GM21825 (cell line): ENCODE results near the gene ARF1.
A peak's percentile ranks its signal among the peaks of the same experiment; 100 is the strongest.
"Not testable (repeated sequence)": the region's sequence is repeated elsewhere in the genome, so short reads cannot be mapped to it uniquely, and the experiment has no call there.

Experiments
- ATAC-seq: cut with Tn5 transposase; IDR thresholded peaks from one replicate; pipeline ENCODE4 v1.9.1; 2021; ENCODE audit warnings: mild to moderate bottlenecking, moderate library complexity; ENCODE audit not compliant: unreplicated experiment

Gene ARF1

GRCh38 chr1:228100822-228101613 is 18.5 kb downstream of the ARF1 start:
- ATAC-seq = no peak

- ATAC-seq = no peak
Observed at GRCh38 chr1:228101614-228101993, 19.1 kb downstream of the ARF1 start.

- peak; percentile 24 for ATAC-seq
Observed at GRCh38 chr1:228101994-228102790, 19.7 kb downstream of the ARF1 start.

GRCh38 chr1:228102791-228103620 is 20.5 kb downstream of the ARF1 start, which contains the start of gene C1orf35:
Gene C1orf35 (minus strand): TSS chr1:228103325. CDS start chr1:228103227, 98 bp downstream.
- ATAC-seq = peak; percentile 60

DNA sequence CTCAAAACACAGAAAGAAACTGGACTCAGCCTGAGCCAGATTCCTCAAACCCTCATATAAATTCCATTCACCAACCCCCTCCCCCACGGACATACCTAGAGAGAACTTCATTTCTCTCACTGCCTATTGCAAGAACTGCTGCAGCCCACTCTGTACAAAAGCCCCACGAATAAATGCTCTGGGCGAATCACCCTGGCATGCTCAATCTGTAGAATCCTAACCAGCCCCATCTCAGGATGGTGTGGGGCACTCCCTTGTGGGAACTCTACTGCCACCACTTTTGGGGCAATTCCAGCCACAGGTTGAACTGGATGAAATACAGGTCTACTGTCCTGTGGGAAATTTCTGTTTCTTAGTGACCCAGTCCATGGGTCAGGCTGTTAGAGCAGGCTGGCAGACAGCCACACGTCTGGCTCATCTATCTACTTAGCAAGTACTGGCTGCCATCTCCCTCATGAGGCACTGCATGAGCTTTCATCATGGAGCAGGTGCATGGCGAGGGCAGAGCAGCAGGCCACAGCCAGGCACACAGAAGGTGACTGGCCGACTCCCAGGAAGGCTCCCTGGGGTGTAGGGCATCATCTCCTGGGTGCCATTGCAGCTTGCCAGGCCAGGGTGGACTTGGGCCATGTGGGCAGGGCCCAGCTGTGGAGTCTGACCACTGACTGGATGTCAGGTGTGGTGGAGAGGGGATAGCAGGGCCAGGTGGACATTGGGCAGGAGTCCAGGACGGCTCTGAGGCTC is 22.2 kb downstream of the ARF1 start:
- no peak for ATAC-seq

- no peak for ATAC-seq
Observed at GRCh38 chr1:228105270-228105995, 22.9 kb downstream of the ARF1 start.

GRCh38 chr1:228105996-228106799 is 23.7 kb downstream of the ARF1 start:
- no peak for ATAC-seq

- ATAC-seq = no peak
Observed at GRCh38 chr1:228106800-228107054, 24.2 kb downstream of the ARF1 start.

DNA sequence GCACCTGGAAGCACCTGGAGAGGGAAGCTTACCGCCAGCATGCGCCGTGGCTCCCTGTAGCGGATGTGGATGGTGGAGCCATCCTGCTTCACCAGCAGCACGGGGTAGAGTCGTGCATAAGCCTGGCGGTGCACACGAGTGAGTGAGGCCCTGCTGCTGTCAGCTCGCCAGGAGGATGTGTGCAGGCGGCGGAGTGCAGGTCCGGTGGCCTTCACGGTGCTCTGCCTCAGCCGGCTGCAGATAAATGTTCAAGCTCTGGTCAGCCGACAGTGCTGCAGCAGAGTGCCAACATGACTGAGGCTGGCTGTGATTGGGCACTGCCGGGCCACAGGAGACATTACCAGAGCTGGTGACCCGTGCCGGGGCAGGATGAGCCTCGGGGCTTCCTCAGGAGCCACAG is 25.1 kb downstream of the ARF1 start:
- ATAC-seq = no peak

DNA sequence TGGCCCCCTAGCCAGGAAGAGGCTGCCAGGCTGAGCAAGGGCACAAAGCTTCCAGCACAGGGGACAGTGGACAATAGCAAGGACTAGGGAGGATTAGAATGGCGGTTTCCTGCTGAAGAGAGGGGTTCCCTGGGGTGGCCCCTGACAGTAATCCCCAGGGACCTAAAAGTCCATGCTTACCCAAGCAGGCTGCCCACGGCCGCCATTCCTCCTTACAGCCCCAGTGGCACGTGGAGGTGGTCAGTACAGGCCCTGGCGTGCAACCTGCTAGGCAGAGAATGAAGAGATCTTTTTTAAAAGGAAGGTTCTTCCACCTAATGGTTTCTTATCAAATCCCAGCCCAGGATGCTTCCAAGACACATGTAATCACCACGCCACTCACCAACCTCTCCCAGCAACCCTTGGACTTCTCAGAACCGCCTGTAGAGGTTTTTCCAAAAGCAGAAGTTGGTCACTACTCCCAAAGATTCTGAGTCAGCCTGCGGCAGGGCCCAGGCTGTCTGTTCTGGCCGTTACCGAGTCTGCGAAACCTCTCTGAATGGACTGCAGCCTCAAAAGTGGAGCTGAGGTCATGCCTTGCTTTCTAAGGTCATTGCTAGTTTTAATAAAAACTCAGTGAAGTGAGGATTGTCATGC is 25.7 kb downstream of the ARF1 start:
- ATAC-seq = no peak

DNA sequence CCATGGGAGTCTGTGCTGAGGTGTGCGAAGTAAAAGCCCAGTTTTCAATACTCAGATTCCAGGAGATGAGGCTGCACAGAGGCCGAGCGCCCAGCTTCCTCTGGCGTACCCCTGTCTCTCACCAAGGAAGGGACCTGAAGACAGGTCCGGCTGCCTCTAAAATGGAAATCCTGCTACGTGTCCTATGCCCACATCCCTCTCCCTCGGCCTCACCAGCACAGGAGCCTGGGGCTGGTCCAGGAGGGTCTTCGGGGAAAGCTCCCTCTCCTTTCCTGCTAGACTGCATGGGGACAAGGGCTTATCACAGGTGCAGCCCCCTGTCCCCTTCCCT is 26.2 kb downstream of the ARF1 start:
- ATAC-seq = no peak

GRCh38 chr1:228109073-228109961 is 26.8 kb downstream of the ARF1 start, which contains the start of gene MRPL55:
Gene MRPL55 (minus strand): TSS chr1:228109299. CDS start chr1:228108260, 1,039 bp downstream.
- peak; percentile 85 for ATAC-seq

DNA sequence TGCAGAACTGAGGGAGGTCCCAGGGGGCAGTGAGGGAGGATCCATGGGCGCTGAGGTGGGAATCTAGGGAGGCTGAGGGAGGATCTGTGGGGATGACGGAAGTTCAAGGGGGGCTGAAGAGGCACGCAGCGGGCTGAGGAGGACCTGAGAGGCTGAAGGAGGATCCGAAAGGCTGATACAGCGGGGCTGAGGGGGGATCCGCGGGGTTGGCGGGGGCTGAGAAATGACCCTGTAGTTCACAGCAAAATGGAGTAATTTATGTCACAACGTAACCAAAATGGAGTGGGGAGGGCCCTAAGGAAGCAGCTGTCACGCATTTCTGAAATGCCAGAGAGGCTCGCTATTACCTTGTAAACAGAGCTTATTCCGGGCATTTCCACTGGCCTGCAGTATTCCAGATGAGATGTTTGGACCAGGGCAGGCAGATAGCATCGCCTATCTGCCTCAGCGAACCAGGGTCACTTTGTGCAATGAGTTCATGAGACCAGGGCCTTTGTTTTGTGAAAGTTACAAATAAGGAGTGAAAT is 27.5 kb downstream of the ARF1 start:
- no peak for ATAC-seq

- ATAC-seq = no peak
Observed at GRCh38 chr1:228110556-228110955, 28.0 kb downstream of the ARF1 start.

GRCh38 chr1:228111315-228111714 is 28.8 kb downstream of the ARF1 start:
- not testable (repeated sequence) for ATAC-seq

DNA sequence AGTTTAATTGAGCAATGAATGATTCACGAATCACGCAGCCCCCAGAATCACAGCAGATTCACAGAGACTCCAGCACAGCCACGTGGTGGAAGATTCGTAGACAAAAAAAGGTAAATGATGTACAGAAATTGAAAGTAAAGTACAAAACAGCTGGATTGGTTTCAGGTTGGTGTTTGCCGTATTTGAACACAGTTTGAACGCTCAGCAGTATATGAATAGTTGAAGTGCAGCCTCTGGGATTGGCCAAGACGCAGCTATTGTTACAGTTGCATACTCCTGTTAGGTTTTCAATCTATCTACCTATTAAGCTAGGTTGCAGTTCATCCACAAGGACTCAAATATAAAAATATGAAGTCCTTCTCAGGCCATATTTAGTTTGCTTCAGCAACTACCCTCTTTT is 29.7 kb downstream of the ARF1 start:
- ATAC-seq = no peak

GRCh38 chr1:228112617-228113016 is 30.1 kb downstream of the ARF1 start:
- no peak for ATAC-seq

DNA sequence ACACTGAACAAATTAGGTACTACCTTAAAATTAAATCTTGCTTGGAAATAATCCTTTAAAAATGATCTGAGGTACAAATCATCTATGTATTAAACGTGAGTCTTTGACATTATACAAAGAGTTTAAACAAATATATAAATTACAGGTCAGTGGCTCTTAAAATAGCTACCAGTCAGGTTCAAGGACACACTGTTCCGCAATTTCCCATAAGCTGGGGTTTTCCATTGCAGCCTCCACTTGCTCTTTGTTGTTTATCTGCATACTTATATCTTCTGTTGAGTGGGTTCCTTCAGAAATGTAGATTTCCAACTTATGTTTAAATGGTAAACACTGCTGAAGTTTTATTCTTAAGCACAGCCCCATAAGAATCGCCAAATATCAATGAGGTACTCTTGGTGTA is 32.3 kb downstream of the ARF1 start:
- ATAC-seq = no peak
